ENCODE data around the gene FAM221B.

Gene FAM221B

DNA sequence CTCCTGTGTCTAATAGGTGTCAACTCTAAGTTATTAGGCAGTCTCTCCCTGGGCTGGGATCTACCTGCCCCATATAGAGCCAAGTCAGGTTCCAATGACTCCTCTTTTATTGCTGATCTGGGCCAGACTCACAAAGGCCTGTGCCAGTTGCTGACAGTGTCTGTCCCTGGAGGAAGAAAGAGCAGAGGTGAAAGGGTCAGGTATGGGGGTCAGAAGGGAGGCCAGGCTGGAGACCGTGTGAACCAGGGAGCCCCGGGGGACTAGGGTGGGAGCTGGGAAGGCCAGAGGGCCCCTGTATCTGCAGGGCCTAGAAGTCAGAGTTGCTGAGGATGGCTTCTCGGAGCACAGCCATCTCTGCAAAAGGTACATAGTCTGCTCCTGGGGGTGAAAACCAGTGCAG lies 10.2 kb downstream of the FAM221B start:
- DNase-seq: no peak

DNA sequence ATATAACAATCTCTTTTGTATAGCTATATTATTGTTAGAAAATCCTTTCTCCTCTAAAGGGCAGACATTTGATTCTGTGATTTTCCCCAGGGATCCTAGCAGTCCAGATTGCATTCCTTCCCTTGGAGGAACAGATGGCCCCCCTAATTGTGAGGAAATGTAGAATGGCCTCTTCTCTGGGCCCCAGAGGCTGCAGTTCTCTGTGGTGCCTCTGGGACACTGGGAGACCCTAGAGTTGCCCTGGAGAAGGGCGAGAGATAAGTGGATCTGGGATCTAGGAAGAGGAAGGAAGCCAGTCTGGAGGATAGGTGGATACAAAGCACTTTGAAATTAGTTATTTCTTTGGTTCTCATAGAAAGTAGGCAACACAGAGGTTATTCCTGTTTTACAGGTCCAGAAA lies 11.8 kb downstream of the FAM221B start:
- no peak for DNase-seq

DNA sequence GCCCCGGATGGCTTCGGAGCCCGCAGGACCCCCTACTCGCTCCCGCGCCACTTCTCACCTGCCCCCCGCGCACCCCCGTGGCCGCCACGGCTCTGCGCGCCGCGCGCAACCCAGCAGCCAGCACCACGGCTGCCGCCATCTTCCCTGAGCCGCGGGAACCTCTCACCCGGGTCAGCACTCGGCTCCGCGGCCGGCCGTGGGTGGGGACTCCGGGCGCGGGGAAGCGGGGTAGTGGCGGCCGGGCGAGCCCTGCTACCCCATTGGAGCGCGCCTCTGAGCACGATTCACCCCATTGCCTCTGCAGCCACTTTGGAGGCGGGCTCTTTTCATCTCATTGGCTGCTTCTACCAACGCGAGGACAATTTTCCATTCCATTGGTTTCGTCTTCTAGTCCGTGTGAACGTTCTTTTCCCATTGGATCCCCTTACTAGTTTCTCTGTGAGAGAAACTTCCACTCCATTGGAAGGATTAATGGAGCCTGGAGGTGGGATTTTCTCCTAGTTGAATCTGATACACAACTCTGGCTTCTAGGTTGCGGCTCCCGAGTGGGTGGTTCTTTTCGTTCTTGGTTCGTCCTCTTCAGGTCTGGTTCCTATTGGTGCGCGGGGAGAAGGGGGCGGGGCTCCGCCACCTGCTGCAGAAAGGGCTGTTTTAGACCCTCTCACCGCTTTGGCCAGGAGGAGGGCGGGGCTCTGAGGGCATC lies 13.5 kb downstream of the FAM221B start, which contains the start of gene HINT2:
TSS of gene HINT2 (minus strand) at position 202 of the 703 bp plus-strand sequence. CDS start at position 139, 63 bp downstream.
- peak; percentile 93 for DNase-seq

DNA sequence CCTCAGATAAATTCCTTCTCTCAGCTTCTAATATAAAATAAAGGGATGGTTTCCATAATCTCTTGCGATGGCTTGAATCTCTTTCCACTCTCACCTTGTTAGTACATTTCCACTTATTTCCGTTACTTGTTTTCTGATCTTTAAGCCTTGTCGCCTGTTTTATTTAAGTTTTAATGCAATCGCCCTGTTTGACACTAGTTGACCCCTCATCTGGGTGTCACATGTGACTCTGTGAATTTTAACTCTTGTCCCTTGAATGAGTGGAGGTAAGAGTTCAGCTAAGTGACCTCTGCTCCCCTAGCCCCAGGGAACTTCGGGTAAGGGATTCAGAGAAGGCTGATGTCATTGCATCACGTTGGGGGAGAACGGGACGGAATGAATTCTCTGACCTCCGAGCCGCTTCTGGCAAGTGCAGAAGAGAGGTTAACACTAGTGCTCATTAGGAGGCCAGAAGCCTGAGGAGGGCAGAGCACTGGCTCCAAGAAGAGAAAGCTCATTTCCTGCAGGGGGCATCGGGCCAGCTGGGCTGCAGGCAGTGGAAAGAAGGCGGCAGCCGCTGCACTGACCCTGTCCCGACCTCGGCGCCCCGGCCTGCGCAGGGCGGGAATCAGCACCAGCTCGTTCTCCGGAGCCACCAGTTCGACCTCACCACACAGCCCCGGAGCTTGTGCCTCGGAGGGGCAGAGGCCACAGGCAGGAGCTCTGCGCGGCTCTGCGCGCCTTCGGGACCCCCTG lies 14.3 kb downstream of the FAM221B start:
- DNase-seq: peak; percentile 78

DNA sequence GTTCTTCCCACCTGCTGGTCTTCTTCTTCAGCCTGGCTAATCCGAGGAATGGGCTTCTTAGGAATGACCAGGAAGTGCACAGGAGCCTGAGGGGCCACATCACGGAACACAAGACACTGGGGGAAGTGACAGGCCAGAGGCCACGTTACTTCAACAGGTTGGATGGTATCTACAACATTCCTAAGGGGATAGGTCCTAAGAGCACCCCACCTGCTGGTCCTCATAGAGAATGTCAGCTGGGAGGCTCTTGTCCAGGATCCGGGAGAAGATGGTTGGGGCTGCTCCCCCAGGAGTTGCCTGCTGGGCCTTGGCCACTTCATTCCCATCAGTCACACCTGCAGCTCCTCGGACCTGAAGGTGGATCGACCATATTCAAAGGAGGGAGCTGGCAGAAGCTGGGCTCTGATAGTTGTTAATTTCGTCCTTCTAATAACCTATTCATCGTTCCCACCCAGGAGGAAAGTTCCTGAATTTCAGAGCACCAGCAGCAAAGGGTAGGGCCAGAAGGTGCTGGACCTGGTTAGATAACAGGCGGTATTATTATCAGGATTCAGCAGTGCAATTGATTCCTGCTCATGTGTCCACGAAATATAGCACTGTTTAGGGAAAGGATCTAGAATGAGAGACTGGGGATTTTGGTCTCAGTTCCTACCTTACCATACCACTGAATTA lies 15.0 kb downstream of the FAM221B start:
- DNase-seq: no peak

DNA sequence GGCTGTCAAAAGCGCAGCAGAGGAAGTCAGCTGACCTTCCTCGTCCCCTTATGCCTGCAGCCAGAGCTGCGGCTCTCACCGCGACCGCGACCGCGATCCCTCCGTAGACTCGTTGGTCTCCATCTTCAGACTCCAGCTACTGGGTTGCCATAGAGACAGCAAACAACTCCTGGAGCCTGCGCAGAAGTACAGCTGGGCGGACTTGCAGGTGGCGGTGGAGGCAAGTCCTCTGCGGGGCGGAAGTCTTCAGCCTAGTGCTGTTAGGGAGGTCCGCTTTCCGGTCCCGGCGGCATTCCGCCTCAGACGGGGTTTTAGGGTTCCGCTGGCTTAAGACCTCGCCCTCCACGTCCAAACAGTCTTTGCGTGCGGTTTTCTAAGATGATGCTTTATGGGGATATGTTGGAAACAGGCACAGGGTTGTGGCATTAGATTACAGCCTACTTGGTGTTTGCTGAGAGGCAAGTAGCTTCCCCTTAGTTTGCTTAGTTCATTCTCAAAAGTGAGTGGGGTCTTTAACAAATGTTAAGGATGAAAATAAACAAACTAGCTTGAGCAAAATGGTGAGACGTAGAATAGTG lies 16.4 kb downstream of the FAM221B start, which contains the start of gene SPAG8:
TSS of gene SPAG8 (minus strand) at position 238 of the 578 bp plus-strand sequence. CDS start at position 123, 115 bp downstream.
- peak; percentile 91 for DNase-seq

DNA sequence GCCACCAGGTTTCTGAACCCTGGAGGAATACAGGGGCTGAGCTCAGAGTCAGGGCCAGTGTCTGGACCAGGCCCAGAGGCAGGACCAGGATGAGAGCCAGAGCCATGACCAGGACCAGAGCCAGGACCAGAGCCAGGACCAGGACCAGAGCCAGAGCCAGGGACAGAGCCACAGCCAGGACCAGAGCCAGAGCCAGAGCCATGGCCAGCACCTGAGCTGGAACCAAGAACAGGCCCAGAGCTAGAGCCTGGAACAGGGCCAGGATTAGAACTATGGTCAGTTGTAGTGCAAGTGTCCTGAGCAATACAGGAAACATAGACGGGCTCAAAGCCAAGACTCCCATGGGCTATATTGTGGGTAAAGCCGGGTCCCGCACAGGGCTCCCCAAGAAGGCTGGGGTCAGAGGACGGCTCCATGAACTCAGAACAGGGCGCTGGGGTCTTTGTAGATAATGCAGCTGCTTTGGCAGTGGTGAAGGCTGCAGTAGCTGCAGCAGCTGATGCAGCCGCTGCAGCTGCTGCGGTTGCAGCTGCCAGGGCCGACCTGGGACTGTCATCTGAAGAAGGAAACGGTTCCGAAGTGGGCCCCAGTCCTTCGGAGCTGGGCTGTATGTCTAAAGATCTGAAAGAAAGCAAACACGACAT lies 17.0 kb downstream of the FAM221B start:
- DNase-seq: no peak

DNA sequence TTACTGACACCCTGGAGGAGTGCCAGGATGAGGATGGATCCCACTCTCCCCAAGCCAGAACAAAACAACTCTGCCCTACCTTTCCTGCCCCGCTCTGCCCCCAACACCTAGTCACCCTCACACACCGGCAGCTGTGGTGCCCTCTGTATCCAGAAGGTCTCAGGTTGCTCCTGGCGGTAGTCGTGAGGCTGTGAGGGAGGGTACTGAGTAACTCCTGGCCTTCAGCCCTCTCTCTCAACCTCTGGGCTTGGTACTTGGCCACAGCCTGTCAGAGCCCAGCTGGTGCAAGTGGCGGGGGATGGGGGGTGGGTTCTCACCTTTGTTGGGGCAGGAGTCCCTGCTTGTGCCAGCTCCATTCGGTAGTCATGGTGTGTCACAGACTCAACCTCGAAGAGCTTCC lies 18.4 kb downstream of the FAM221B start:
- DNase-seq: no peak

DNA sequence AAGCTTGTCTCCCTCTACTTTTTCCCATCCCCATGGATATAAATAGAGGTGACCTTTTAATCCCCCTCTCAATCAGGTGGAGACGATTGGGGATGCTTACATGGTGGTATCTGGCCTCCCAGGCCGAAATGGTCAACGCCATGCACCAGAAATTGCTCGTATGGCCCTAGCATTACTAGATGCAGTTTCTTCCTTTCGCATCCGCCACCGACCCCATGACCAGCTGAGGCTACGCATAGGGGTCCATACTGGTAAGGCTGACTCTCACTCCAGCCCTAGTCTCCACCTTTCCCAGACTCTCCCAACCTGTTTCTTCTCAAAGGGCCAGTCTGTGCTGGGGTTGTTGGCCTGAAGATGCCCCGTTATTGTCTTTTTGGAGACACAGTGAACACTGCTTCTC lies 20.1 kb downstream of the FAM221B start:
- DNase-seq: no peak

DNA sequence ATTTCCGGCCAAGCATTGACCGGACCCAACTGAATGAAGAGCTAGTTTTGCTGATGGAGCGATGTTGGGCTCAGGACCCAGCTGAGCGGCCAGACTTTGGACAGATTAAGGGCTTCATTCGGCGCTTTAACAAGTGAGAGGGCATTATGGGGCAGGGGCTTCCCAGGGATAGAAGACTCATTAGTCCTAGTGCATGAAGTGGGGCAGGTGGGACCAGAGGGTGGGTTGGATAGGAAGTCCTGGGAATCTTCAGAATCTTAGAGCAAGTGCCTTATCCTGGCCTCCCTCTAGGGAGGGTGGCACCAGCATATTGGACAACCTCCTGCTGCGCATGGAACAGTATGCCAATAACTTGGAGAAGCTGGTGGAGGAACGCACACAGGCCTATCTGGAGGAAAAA lies 22.4 kb downstream of the FAM221B start:
- no peak for DNase-seq

DNA sequence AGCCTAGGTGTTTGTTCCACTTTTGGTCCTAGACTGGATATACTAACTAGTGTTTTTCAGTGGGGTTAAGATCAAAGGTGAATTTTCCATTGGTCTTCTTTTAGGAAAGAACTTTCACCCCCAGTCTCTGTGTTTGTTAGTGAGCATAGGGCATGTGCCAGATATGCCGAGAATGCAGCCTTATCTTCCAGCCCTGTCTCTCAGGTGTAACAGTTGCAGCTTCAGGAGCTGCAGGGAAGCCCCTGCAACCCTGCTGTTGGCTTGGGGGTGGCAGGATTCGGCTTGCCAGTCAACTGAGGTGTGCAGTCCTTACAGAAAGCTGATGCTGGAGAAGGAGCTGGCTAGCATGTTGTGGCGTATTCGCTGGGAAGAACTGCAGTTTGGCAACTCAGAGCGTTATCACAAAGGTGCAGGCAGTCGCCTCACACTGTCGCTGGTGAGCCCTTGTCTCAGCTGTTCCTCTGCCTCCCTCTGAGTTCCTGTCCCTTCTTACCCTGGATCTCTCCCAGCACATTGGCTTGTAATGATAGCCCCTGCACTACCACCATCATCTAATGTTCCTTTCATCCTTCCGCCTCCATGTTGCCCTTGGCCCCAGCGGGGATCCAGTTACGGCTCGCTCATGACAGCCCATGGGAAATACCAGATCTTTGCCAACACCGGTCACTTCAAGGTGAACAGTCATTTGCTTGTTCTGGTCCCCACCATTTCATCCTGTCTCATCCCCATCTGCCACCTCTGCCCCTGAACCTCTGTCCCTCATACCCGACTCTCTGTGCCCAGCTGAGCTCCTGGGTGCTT lies 27.0 kb downstream of the FAM221B start:
- no peak for DNase-seq

DNA sequence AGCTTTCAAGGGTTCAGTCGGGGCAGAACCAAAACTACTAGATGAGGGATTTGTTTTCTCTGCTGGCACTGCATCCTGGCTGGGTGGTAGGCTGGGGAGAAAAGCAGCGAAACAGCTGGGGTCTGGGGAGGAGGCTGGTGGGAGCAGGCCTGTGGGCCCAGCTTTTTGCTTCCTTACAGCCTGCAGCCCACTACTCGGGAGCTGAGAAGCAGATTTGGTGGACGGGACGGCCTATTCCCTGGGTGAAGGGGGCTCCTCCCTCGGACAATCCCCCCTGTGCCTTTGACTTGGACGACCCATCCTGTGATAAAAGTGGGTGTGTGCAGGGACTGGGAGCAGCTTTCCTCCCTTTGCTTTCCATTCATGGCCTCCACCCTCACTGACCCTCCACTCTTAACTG lies 28.0 kb downstream of the FAM221B start:
- no peak for DNase-seq

DNA sequence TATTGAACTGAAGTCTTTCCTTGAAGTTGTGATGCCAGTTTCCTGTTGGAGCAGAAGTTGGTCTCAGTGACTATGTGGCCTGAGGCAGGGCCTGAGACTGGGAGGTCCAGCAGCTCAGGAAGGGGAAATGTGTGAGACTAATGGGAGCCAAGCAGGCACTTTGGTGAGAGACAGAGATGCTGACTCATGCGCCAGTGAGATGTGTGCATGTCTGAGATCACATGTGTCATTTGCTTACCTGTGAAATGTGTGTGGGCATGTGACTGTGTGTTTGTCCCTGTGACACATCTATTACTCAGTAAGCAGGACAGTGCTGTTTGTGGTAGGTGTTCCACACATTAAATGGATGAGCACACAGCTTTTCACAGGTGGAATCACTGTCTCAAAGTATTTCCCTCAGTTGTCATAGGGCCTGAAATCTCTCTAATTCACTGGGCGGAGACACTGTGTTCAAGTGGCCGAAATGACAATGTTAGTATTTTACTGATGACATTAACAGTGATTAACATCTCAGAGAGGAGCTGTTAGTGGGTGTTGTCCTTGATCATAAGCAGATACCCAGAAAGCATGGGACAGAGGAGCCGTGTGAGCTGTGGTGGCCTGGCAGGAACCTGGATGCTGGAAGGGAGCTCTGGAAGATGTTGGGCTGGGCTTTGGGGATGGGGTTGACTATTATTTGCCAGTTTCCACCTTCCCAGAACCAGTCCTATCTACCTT lies 29.7 kb downstream of the FAM221B start:
- no peak for DNase-seq

DNA sequence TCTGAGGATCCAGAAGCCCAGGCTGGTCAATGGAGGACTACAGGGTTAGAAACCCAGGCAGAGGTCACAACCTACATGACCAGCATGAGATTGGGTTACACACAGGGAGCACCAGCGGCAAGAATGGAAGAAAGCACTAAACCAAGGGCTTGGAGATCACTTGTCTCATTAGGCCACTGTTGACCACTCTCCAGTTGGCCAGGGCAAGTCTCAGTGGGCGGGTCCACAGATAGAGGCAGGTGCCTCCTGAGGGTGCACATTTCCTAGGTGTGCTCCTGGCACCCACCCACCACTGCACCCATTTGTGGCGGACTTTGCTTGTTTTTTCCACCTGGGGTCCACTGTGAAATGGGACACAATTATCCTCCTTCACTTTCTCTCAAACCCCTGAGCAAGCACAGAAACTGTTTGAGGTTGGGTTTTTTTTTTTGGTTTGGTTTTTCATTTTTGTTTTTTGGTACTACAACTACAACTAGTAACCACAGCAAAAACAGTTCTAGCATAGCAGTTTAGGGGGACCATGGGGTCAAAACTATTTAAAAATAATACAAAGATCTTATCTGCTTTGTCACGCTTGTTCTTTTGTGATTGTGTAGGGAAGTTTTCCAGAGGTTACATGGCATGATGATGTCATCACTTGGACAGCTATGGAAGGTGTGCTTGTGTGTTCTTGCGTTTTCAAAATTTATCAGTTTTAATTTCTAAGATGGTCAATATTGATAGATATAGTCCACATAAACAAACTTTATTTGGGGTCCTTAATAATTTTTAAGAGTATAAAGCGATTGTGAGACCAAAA lies 31.0 kb downstream of the FAM221B start:
- DNase-seq: no peak

DNA sequence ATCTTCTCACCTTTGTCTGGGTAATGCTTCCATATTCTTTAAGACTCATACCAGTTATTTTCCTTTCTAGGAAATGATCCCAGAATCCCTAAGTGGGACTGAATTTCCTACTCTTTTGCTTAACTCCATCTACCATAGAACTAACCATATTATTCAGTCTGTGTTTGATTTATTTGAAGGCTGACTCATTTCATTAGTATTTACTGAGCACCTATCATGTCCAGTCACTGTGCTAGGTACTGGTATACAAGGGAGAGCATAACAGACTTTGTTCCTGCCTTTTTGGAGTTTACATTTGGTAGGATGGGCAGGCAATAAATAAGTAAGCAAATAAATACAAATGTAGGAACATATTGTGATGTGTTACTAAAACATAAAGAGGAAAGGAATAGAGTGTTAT lies 32.8 kb downstream of the FAM221B start:
- DNase-seq: no peak

DNA sequence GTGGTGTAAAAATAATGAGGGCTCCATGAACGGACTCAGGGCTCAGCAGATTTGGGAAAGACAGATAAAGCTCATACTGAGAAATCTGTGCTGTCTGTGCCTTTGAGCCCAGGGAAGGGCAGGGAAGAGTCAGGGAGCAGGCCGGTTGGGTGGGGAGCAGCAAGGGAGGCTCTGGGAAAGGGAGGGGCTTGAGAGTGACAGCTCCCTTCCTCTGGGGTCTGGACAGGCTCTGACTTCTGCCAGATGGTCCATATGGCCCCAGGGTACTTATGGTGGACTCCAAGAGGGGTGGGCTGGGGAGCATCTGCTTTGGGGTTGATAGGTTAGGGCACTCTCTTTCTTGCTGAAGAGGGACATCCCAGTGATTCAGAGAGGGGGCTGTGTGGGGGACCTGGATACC lies 35.1 kb downstream of the FAM221B start:
- DNase-seq: no peak

DNA sequence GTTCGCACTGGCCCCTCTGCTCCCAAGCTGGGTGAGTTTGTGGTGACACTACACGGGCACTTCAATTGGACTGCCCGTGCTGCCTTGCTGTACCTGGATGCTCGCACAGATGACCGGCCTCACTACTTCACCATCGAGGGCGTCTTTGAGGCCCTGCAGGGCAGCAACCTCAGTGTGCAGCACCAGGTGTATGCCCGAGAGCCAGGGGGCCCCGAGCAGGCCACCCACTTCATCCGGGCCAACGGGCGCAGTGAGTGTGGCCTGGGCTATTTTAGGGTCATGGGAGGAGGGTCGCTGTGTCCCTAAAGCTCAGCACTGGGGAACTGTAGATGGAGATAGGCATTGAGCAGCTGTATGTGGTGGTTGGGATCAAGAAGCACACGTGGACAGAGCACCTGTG lies 35.7 kb downstream of the FAM221B start:
- DNase-seq: no peak

DNA sequence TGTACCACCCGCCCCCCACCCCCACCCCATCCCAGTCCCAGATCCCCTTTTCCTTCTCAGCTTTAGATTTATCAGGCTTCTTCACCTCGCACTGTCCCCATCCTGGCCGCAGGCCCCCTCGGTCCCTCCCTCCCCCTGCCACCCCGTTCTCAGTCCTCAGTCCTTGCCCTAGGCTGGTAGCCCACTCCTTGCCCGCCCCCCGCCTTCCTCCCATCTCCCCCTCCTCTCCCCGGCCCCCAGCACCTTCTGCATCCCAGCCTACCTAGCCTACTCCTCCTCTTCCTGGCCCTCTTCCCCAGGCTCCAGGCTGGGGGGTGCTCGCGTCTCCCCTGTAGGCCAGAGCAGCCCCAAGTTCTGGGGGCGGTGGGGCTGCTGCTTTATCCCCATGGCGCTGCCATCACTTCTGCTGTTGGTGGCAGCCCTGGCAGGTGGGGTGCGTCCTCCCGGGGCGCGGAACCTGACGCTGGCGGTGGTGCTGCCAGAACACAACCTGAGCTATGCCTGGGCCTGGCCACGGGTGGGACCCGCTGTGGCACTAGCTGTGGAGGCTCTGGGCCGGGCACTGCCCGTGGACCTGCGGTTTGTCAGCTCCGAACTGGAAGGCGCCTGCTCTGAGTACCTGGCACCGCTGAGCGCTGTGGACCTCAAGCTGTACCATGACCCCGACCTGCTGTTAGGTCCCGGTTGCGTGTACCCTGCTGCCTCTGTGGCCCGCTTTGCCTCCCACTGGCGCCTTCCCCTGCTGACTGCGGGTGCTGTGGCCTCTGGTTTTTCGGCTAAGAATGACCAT lies 36.3 kb downstream of the FAM221B start:
- no peak for DNase-seq

DNA sequence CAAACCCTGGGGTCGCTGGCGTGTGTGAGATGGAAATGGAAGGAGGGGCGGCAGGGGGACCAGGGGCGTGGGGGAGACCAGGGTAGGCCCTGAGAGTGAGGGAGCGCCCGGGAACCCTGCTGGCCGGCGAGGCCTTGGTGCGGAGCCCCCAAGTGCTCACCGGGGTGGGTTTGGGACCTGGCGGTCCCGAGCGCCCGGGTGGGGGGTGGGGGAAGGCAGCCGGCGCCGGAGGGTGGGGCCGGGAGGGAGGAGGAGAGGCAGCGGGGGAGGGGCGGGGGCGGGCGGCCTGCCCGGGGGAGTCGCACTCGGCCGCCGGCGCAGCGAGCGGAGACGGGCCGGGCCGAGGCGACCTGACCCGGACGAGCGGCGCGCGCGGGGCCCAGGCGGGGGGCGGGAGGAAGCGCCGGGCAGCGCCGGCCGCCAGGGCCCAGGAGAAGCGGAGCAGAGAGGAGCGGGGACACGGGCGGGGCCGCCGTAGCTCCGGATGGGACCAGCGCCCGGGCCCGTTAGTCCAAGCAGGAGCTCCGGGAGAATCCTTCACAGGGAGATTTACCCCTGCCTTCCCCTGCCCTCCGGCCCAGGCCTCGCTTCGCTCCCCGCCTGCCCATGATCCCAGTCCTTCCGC lies 37.1 kb downstream of the FAM221B start, which contains the start of gene NPR2:
TSS of gene NPR2 (plus strand) at position 295 of the 625 bp plus-strand sequence. CDS start 818 bp downstream, outside the sequence.
- DNase-seq: peak; percentile 75

All from right forelimb (tissue), 1 donor.